BLaER1 treated with 17β-estradiol and CSF1 and Interleukin-3, amounts not matched to agents 10 nM and 100 nM (cell line): ENCODE measurements around the gene C5.

Experiments
- H3K27ac ChIP-seq, 11 experiments: shearing (Covaris generic); formaldehyde crosslinking; 2 replicates each; pipeline ENCODE4 v1.8.1; 2022
- H3K27me3 ChIP-seq, 11 experiments: shearing (Covaris generic); formaldehyde crosslinking; 2 replicates each; pipeline ENCODE4 v1.8.1; 2022
- H3K36me3 ChIP-seq, 11 experiments: shearing (Covaris generic); formaldehyde crosslinking; 2 replicates each; pipeline ENCODE4 v1.8.1; 2022
- H3K4me1 ChIP-seq, 10 experiments: shearing (Covaris generic); formaldehyde crosslinking; 2 replicates each; pipeline ENCODE4 v1.8.1; 2022
- H3K4me2 ChIP-seq, 11 experiments: shearing (Covaris generic); formaldehyde crosslinking; 2 replicates each; pipeline ENCODE4 v1.8.1; 2022
- H3K4me3 ChIP-seq, 10 experiments: shearing (Covaris generic); formaldehyde crosslinking; 2 replicates each; pipeline ENCODE4 v1.8.1; 2022
- H3K9ac ChIP-seq, 11 experiments: shearing (Covaris generic); formaldehyde crosslinking; 2 replicates each; pipeline ENCODE4 v1.8.1; 2022
- H3K9me3 ChIP-seq, 11 experiments: shearing (Covaris generic); formaldehyde crosslinking; replicated peaks in 1 of 11; 2 replicates each; pipeline ENCODE4 v1.8.1; 2022
- H4K20me1 ChIP-seq, 11 experiments: shearing (Covaris generic); formaldehyde crosslinking; 2 replicates each; pipeline ENCODE4 v1.8.1; 2022
- Cebpa-rat ChIP-seq, 11 experiments: shearing (Covaris generic); IDR thresholded peaks; 2 replicates each; pipeline ENCODE4 v1.8.1; 2022

Gene C5

DNA sequence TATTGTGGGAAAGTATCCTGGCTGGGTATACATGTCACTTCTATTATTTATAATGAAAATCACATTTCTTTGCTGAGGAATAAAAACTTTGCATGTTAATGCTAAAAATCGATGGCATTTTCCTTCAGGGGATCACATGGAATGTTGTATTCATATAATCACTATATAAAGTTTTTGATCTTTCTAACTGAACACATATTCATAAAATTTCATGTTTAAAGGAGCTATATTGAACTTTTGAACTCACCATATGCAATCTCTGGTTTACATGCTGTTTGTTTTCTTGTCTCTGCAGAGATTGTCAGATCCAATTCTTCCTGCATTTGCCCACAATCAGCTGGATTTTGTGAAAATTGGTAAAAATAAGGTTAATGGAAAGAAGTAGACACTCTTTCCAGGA lies 90.1 kb downstream of the C5 start:
- Histone ChIP-seq H3K27ac (no peak overlapping the region), H4K20me1 (no peaks in the 10 kb centered on the region), H3K9me3 (no peaks in the 10 kb centered on the region), H3K4me3 (no peak overlapping the region), H3K4me1 (no peaks in the 10 kb centered on the region), H3K4me2 (no peak overlapping the region), H3K36me3 (peaks cover 0 to 4% (median 0%) of the 10 kb centered on the region in 11 experiments; a peak in 1 of 22 replicates), H3K27me3 (no peaks in the 10 kb centered on the region), H3K9ac (no peak overlapping the region)
- TF ChIP-seq Cebpa-rat (IDR thresholded peaks at IDR 0.05): no peak

DNA sequence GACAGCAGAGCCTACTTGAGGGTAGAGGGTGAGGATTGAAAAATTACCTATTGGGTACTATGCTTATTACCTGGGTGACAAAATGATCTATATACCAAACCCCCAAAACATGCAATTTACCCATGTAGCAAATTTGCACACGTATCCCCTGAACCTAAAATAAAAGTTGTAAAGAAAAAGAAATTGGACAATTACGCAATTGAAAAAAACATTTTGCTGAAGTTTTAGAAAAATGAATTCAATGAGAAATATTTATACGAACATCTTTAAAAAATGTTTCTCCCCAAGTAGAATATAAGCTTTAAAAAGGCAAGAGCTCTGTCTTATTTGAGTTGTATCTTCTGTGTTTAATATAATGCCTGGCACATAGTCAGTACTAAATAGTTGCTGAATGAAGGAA lies 93.2 kb downstream of the C5 start:
- no peak overlapping the region for H3K9ac ChIP-seq
- no peak overlapping the region for H3K4me2 ChIP-seq
- no peaks in the 10 kb centered on the region for H3K27me3 ChIP-seq
- TF ChIP-seq Cebpa-rat (IDR thresholded peaks at IDR 0.05): no peak
- H3K4me3 ChIP-seq: no peak overlapping the region
- H3K36me3 ChIP-seq: no peaks in the 10 kb centered on the region
- H4K20me1 ChIP-seq: no peaks in the 10 kb centered on the region
- H3K9me3 ChIP-seq: no peaks in the 10 kb centered on the region
- H3K27ac ChIP-seq: no peak overlapping the region
- peaks cover 0 to 7% (median 0%) of the 10 kb centered on the region in 10 experiments; a peak in 3 of 20 replicates for H3K4me1 ChIP-seq

DNA sequence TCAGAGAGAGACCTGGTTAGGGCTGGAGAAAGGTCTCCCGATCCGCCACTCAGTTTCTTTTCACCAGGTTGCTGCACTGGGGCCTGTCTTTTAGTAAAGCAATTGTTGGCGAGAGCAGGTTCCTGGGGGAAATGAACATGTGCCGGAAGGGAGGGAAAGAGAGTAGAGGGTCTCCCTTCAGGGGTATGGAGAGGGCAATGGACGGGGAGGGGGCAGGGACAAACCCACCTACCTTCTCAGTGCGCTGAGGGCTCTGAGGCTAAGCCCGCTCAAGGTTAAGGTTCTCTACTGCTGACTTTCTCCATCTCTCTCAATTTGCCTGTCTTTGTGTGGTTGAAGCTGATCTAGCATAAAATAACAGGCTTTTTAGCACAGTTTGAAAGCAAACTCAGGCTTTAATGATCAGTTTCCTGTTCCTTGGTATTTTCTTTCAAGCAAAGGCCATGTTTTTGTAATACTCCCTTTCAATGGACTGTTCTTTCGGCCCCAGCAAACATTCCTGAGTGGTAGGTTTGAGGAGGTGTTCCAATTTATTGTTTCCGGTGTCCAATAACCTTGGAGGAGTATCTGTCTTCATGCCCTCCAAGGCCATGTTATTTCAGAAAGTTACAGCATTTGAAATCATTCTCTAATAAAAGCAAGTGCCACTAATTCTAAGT lies 98.0 kb downstream of the C5 start:
- H4K20me1 ChIP-seq: no peaks in the 10 kb centered on the region
- H3K27me3 ChIP-seq: no peaks in the 10 kb centered on the region
- no peak overlapping the region for H3K4me3 ChIP-seq
- no peak overlapping the region for H3K4me2 ChIP-seq
- no peak overlapping the region for H3K27ac ChIP-seq
- no peak for TF ChIP-seq Cebpa-rat (IDR thresholded peaks at IDR 0.05)
- no peak overlapping the region for H3K9ac ChIP-seq
- H3K9me3 ChIP-seq: no peaks in the 10 kb centered on the region
- peaks cover 0 to 7% (median 0%) of the 10 kb centered on the region in 10 experiments; a peak in 3 of 20 replicates for H3K4me1 ChIP-seq
- H3K36me3 ChIP-seq: no peaks in the 10 kb centered on the region

DNA sequence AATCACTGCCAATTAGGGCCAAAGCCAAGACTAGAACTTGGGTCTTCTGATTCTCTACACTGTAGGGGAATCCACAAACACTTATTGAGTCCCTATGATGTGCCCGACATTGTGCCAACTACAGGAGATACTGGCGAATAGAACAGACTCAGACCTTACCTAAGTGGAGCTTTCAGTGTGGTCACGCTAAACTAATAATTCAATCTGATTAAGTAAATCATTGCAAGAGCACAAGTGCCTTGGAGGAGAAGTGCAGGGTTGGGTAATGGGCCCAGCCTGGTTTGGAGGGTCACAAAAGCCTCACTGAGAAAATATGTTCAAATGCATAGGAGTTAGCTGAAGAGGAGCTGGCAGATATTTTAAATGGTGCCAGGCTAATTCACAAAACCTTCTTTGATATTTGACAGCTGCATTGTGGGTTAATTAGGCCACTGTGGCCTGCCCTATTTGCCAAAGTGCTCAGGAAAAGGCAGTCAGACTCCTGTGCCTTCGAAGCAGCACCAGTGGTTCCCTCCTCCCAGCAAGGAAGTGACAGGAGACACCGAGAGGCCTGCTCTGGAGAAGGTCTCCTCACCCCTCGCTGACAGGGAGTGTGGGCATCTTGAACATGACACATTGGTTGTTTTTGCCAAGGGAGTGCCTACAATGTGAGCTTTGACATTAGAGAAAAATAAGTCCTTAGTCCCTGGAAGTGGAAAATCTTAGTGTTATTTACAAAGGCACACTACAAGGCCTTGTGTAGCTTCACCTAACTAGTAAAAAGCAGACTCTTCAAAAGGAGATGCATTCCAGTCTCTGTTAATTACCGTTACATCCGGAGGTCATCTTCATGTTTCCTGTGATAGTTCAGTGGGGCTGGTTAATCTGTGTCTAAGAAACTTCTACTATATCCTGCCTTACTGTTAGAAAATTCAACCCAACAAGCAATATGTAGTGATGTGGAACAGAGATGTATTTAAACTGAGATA lies 99.4 kb downstream of the C5 start:
- Histone ChIP-seq H3K9ac (no peak overlapping the region), H4K20me1 (no peaks in the 10 kb centered on the region), H3K4me2 (no peak overlapping the region), H3K27ac (no peak overlapping the region), H3K4me1 (peaks cover 0 to 11% (median 6%) of the 10 kb centered on the region in 10 experiments; a peak in 11 of 20 replicates), H3K4me3 (no peak overlapping the region), H3K9me3 (no peaks in the 10 kb centered on the region), H3K27me3 (no peaks in the 10 kb centered on the region), H3K36me3 (no peaks in the 10 kb centered on the region)
- no peak for TF ChIP-seq Cebpa-rat (IDR thresholded peaks at IDR 0.05)

DNA sequence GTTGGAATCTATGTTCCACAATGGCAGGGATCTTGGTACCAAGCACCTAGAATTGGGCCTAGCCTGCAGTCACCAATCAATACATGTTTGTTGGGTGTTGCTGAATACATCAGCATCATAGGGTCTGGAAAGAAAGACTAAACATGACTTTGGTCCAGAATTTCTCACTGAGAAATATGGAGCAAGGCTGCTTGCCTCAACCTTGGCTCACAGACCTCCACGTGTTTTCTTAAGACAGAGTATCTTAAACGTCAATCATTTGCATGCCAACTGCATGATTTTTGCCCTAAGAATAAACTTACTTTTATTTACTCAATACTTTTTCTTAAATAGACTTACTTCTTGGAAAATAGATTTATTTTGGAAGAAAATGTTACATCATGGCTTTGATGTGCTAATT lies 100.8 kb downstream of the C5 start:
- TF ChIP-seq Cebpa-rat (IDR thresholded peaks at IDR 0.05): no peak
- H3K27me3 ChIP-seq: no peaks in the 10 kb centered on the region
- no peaks in the 10 kb centered on the region for H3K9me3 ChIP-seq
- no peaks in the 10 kb centered on the region for H3K36me3 ChIP-seq
- H3K9ac ChIP-seq: no peak overlapping the region
- peaks cover 0 to 25% (median 13%) of the 10 kb centered on the region in 10 experiments; a peak in 15 of 20 replicates for H3K4me1 ChIP-seq
- H4K20me1 ChIP-seq: no peaks in the 10 kb centered on the region
- no peak overlapping the region for H3K27ac ChIP-seq
- no peak overlapping the region for H3K4me3 ChIP-seq
- no peak overlapping the region for H3K4me2 ChIP-seq

DNA sequence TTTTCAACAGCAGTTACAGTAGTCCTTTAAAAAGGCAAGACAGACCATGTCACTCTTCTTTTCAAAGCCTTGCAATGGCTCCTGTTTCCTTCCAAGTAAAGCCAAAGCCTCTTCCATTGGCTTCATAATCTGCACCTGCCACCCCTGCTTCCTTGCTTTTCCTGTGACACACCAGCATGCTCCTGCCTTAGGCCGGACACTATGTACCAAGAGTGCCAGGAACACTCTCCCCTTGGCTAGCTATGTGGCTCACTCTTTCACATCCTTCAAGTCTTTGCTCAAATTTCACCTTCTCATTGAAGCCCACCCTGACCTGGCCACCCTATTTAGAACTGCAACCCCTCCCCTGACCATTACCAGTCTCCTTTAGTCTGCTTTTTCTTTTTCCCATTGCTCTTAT lies 101.3 kb downstream of the C5 start:
- no peaks in the 10 kb centered on the region for H3K36me3 ChIP-seq
- no peaks in the 10 kb centered on the region for H3K27me3 ChIP-seq
- H3K27ac ChIP-seq: no peak overlapping the region
- H3K9me3 ChIP-seq: no peaks in the 10 kb centered on the region
- H4K20me1 ChIP-seq: no peaks in the 10 kb centered on the region
- no peak overlapping the region for H3K9ac ChIP-seq
- no peak overlapping the region for H3K4me3 ChIP-seq
- H3K4me2 ChIP-seq: no peak overlapping the region
- H3K4me1 ChIP-seq: peaks cover 5 to 29% (median 17%) of the 10 kb centered on the region in 10 experiments; a peak in 17 of 20 replicates
- no peak for TF ChIP-seq Cebpa-rat (IDR thresholded peaks at IDR 0.05)

DNA sequence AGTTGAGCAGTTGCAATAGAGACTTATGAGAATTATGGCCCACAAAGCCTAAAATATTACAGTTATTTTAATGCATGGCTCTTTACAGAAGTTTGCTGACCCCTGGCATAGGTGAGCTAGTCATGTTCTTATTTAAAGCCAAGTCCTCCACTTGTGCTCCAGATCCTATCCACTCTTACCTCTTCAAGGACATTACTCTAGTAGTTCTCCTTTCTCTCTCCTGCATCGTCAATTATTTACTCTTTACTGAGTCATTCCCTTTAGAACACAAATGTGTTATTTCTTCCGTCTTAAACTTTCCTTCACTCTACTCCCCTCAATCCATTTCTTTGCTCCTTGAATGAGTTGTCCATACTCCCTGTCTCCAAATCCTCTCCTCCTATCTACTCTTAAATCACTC lies 102.9 kb downstream of the C5 start:
- Histone ChIP-seq H3K4me2 (no peak overlapping the region), H3K9me3 (no peaks in the 10 kb centered on the region), H3K27me3 (no peaks in the 10 kb centered on the region), H3K9ac (no peak overlapping the region), H3K27ac (no peak overlapping the region), H3K36me3 (no peaks in the 10 kb centered on the region), H3K4me3 (no peak overlapping the region), H4K20me1 (no peaks in the 10 kb centered on the region), H3K4me1 (peaks cover 5 to 32% (median 17%) of the 10 kb centered on the region in 10 experiments; a peak in 16 of 20 replicates)
- TF ChIP-seq Cebpa-rat (IDR thresholded peaks at IDR 0.05): no peak

DNA sequence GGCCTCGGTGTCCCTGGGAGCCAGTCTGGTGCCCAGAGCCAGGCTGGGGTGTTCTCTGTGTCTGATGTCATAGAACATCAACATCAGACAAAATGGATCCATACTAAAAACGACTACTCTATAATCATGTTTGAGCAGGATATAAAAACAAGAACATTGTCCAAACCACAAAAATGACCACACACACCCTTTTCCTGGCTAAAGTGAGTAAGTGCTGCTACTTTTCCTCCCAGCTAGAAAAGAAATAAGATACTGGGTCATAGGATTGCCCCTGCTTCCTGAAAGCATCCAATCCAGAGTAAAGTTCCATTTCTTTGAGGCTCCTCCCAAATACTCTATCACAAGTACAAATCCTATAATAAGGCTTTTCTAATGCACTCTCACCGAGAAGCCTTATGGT lies 103.8 kb downstream of the C5 start:
- no peaks in the 10 kb centered on the region for H3K9me3 ChIP-seq
- no peak for TF ChIP-seq Cebpa-rat (IDR thresholded peaks at IDR 0.05)
- no peaks in the 10 kb centered on the region for H3K27me3 ChIP-seq
- H3K27ac ChIP-seq: no peak overlapping the region
- H3K4me2 ChIP-seq: peak overlapping the region in 5 of 11 experiments; percentile 23 to 47 (median 34); a peak in 8 of 22 replicates
- no peak overlapping the region for H3K9ac ChIP-seq
- H3K4me1 ChIP-seq: peaks cover 5 to 32% (median 17%) of the 10 kb centered on the region in 10 experiments; a peak in 16 of 20 replicates
- no peaks in the 10 kb centered on the region for H4K20me1 ChIP-seq
- H3K36me3 ChIP-seq: no peaks in the 10 kb centered on the region
- H3K4me3 ChIP-seq: no peak overlapping the region

DNA sequence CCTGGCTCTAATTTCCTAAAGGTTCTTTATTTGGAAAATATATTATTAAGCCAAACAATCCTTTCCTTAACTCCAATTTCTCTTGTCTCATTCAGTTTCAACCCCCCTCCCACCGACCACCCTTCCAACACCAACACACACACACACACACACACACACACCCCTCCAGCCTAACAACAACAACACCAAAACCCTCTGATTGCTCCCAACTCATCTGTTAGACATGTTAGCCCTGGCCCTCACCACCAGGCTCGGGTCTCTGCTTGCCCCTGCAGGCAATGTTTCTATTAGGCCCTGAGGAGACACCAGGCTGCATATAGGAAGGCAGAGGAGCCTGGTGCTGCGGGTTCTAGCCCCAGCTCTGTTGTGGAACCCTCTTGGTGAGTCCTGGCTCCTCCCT lies 105.1 kb downstream of the C5 start:
- Histone ChIP-seq H4K20me1 (no peaks in the 10 kb centered on the region), H3K27ac (peak overlapping the region in 6 of 11 experiments; percentile 19 to 65 (median 44); a peak in 7 of 22 replicates)

More for the DNA sequence above, 105.1 kb downstream of the C5 start:
- H3K4me3 ChIP-seq: no peak overlapping the region
- no peaks in the 10 kb centered on the region for H3K27me3 ChIP-seq
- H3K9ac ChIP-seq: no peak overlapping the region
- no peak for TF ChIP-seq Cebpa-rat (IDR thresholded peaks at IDR 0.05)
- H3K9me3 ChIP-seq: no peaks in the 10 kb centered on the region
- H3K36me3 ChIP-seq: no peaks in the 10 kb centered on the region
- H3K4me1 ChIP-seq: peaks cover 5 to 32% (median 17%) of the 10 kb centered on the region in 10 experiments; a peak in 16 of 20 replicates
- H3K4me2 ChIP-seq: peak overlapping the region in 6 of 11 experiments; percentile 5 to 62 (median 28); a peak in 7 of 22 replicates
